ENCODE data around the gene MEF2B. TPM values are rescaled to one million over a fixed set of nuclear protein-coding genes. Genes with fewer than 3 reads are reported as not detected.

MEF2B gene
- total and polyA plus RNA-seq, 10 of the 15 experiments (the other 5 are each of a cell fraction or from before 2014, with no cell fraction given), result 0.09 to 33.0 (median 8.9) TPM

DNA sequence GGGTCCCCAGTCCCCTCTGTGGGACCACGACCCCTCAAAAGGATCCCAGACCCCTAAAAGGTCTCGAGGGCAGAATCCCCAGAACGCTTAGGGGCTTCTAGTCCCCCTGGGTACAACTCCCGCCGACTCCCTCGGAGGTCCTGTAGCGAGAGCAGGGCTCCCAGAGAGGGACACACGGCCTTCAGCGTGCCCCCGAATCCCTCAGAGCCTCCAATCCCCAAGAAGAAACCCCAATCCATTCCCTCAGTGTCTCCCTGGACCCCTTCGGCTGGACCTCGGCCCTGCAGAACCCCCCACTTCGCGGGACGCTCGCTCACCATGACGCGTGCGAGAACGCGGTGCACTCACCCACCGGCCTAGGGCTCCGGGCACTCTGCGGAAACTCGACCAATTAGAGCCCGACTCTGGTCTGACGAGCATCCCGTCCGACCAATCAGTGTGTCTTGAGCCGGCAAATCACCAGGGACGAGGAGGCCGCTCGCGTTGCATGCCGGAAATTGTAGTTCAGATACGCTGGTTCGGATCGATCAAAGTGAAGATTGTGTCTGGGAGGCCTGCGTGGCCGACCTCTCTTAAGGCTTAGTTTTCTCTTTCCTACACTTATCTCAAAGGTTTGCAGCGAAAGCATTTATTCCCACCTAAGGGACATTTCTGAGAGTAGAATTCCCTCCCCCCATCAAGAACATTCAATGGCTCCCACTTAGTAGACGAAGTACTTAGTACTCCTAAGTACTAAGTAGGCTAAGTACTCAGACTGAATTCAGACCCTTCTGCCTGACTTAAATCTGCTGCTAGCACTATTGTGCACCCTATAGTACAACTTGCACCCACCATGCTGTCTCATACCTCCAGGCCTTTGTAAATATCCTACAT, 31.7 kb downstream of the MEF2B start, which contains the start of gene TMEM161A (continued):
- TF ChIP-seq, protein P1, sequence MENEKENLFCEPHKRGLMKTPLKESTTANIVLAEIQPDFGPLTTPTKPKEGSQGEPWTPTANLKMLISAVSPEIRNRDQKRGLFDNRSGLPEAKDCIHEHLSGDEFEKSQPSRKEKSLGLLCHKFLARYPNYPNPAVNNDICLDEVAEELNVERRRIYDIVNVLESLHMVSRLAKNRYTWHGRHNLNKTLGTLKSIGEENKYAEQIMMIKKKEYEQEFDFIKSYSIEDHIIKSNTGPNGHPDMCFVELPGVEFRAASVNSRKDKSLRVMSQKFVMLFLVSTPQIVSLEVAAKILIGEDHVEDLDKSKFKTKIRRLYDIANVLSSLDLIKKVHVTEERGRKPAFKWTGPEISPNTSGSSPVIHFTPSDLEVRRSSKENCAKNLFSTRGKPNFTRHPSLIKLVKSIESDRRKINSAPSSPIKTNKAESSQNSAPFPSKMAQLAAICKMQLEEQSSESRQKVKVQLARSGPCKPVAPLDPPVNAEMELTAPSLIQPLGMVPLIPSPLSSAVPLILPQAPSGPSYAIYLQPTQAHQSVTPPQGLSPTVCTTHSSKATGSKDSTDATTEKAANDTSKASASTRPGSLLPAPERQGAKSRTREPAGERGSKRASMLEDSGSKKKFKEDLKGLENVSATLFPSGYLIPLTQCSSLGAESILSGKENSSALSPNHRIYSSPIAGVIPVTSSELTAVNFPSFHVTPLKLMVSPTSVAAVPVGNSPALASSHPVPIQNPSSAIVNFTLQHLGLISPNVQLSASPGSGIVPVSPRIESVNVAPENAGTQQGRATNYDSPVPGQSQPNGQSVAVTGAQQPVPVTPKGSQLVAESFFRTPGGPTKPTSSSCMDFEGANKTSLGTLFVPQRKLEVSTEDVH (IDR thresholded peaks at IDR 0.05; ENCODE audit: low read depth, partially characterized antibody), result no peak
- TF ChIP-seq CBX5 (IDR thresholded peaks at IDR 0.05; ENCODE audit: low read depth) (no peak), NFIC (IDR thresholded peaks at IDR 0.05; ENCODE audit: low read depth, low read length) (no peak), KDM1A (IDR thresholded peaks at IDR 0.05; ENCODE audit: borderline replicate concordance) (no peak), NR2C2 (IDR thresholded peaks at IDR 0.05; ENCODE audit: borderline replicate concordance, control insufficient read depth, insufficient read length, low read depth) (no peak), ATF7 (IDR thresholded peaks at IDR 0.05; ENCODE audit: low read depth) (peak; percentile 32; the same call in 1 of the 2 replicates), SMAD1 (IDR thresholded peaks at IDR 0.05; ENCODE audit: low read depth, partially characterized antibody) (peak; percentile 47), RUNX3 (IDR thresholded peaks at IDR 0.05; ENCODE audit: low read length) (no peak), MTA2 (IDR thresholded peaks at IDR 0.05; ENCODE audit: low read depth) (no peak), EP300 (IDR thresholded peaks at IDR 0.05; ENCODE audit: borderline replicate concordance in 1 of 2, control insufficient read depth in 1 of 2, low read depth in 2 of 2, low read length in 2 of 2) (no peak), IRF4 (IDR thresholded peaks at IDR 0.05; ENCODE audit: low read depth, low read length) (no peak), KLF5 (IDR thresholded peaks at IDR 0.05; ENCODE audit: partially characterized antibody) (no peak), EGR1 (IDR thresholded peaks at IDR 0.05; ENCODE audit: borderline replicate concordance in 1 of 2, low read depth in 2 of 2, low read length in 2 of 2) (no peak), RAD51 (IDR thresholded peaks at IDR 0.05) (no peak), SMC3 (IDR thresholded peaks at IDR 0.05; ENCODE audit: borderline replicate concordance, low read length) (no peak), SMAD5 (IDR thresholded peaks at IDR 0.05; ENCODE audit: low read depth) (no peak), MXI1 (IDR thresholded peaks at IDR 0.05; ENCODE audit: low read depth, low read length) (no peak)
- TF ChIP-seq, protein P2, sequence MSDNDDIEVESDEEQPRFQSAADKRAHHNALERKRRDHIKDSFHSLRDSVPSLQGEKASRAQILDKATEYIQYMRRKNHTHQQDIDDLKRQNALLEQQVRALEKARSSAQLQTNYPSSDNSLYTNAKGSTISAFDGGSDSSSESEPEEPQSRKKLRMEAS (IDR thresholded peaks at IDR 0.05; ENCODE audit: low read depth, low read length), result peak; percentile 86
- TF ChIP-seq, protein P3, sequence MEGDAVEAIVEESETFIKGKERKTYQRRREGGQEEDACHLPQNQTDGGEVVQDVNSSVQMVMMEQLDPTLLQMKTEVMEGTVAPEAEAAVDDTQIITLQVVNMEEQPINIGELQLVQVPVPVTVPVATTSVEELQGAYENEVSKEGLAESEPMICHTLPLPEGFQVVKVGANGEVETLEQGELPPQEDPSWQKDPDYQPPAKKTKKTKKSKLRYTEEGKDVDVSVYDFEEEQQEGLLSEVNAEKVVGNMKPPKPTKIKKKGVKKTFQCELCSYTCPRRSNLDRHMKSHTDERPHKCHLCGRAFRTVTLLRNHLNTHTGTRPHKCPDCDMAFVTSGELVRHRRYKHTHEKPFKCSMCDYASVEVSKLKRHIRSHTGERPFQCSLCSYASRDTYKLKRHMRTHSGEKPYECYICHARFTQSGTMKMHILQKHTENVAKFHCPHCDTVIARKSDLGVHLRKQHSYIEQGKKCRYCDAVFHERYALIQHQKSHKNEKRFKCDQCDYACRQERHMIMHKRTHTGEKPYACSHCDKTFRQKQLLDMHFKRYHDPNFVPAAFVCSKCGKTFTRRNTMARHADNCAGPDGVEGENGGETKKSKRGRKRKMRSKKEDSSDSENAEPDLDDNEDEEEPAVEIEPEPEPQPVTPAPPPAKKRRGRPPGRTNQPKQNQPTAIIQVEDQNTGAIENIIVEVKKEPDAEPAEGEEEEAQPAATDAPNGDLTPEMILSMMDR (IDR thresholded peaks at IDR 0.05 in 2 of 3, conservative IDR thresholded peaks at IDR 0.05 in 1 of 3; ENCODE audit: control insufficient read depth in 2 of 3, extremely low read depth in 1 of 3, insufficient read depth in 1 of 3, low read depth in 3 of 3, low read length in 3 of 3), result no peak
- TF ChIP-seq, protein P4, sequence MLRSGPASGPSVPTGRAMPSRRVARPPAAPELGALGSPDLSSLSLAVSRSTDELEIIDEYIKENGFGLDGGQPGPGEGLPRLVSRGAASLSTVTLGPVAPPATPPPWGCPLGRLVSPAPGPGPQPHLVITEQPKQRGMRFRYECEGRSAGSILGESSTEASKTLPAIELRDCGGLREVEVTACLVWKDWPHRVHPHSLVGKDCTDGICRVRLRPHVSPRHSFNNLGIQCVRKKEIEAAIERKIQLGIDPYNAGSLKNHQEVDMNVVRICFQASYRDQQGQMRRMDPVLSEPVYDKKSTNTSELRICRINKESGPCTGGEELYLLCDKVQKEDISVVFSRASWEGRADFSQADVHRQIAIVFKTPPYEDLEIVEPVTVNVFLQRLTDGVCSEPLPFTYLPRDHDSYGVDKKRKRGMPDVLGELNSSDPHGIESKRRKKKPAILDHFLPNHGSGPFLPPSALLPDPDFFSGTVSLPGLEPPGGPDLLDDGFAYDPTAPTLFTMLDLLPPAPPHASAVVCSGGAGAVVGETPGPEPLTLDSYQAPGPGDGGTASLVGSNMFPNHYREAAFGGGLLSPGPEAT (IDR thresholded peaks at IDR 0.05; ENCODE audit: low read depth), result no peak
- TF ChIP-seq, protein P5, sequence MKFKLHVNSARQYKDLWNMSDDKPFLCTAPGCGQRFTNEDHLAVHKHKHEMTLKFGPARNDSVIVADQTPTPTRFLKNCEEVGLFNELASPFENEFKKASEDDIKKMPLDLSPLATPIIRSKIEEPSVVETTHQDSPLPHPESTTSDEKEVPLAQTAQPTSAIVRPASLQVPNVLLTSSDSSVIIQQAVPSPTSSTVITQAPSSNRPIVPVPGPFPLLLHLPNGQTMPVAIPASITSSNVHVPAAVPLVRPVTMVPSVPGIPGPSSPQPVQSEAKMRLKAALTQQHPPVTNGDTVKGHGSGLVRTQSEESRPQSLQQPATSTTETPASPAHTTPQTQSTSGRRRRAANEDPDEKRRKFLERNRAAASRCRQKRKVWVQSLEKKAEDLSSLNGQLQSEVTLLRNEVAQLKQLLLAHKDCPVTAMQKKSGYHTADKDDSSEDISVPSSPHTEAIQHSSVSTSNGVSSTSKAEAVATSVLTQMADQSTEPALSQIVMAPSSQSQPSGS (IDR thresholded peaks at IDR 0.05; ENCODE audit: low read length), result no peak
